Vagina (tissue), 2 donors: ENCODE results near the gene ADAMTS18. TPM values are rescaled to one million over a fixed set of nuclear protein-coding genes. Genes with fewer than 3 reads are reported as not detected.

Experiments used
- DNase-seq, 2 donors: peaks; one replicate each; pipeline ENCODE4 v3.0.0-alpha.2; 2017; ENCODE audit errors: extremely low spot score in 2 of 2
- H3K27ac ChIP-seq: fragments of 200-600 bp; sonication (generic); one replicate; pipeline ENCODE4 v1.5.1; 2019
- H3K27me3 ChIP-seq: fragments of 200-600 bp; sonication (generic); one replicate; pipeline ENCODE4 v1.5.1; 2019
- H3K36me3 ChIP-seq, 2 donors: fragments of 200-600 bp; sonication (generic); one replicate each; pipeline ENCODE4 v1.5.1; 2017 to 2019
- H3K4me1 ChIP-seq: fragments of 200-600 bp; sonication (generic); one replicate; pipeline ENCODE4 v1.5.1; 2019
- H3K4me3 ChIP-seq, 2 donors: fragments of 200-600 bp; sonication (generic); 1 replicate in 1 of 2; 2 replicates in 1 of 2; pipeline ENCODE4 v1.5.1; 2016 to 2019
- H3K9me3 ChIP-seq: fragments of 200-600 bp; sonication (generic); one replicate; pipeline ENCODE4 v1.5.1; 2019
- POLR2A ChIP-seq, 2 donors: fragments of 450-650 bp; IDR thresholded peaks; one replicate each; pipeline ENCODE4 v1.6.1; 2017; ENCODE audit warnings: antibody characterized with exemption in 2 of 2, mild to moderate bottlenecking in 2 of 2, moderate library complexity in 2 of 2
- POLR2AphosphoS5 ChIP-seq, 2 donors: sonication (generic); formaldehyde crosslinking; IDR thresholded peaks; one replicate each; pipeline ENCODE4 v1.9.0; 2017; ENCODE audit warnings: antibody characterized with exemption in 2 of 2, mild to moderate bottlenecking in 2 of 2, low read depth in 1 of 2; ENCODE audit not compliant: insufficient read depth in 1 of 2
- intact Hi-C: fragments of 100-400 bp; cut with DNase I; formaldehyde crosslinking; loops from one replicate; pipeline ENCODE4 v1.15.1; 2023
- total RNA-seq: library from RNA; depleted of rRNA; stranded (reverse); fragments of >200 nt; gene quantifications from one replicate; pipeline ENCODE4 v1.2.3, GENCODE V29; 2016
- TF ChIP-seq, protein P1 (sequence below), 3 experiments: fragments of 450-650 bp in 2 of 3; fragments of 200-600 bp in 1 of 3; sonication (generic) in 1 of 3; IDR thresholded peaks; one replicate each; pipeline ENCODE4 v1.5.1; 2017 to 2019; ENCODE audit warnings: antibody characterized with exemption in 3 of 3, mild to moderate bottlenecking in 2 of 3, moderate library complexity in 2 of 3

ADAMTS18 gene
- total RNA-seq, 1 donor from 2014 or later = 0.25 TPM

DNA sequence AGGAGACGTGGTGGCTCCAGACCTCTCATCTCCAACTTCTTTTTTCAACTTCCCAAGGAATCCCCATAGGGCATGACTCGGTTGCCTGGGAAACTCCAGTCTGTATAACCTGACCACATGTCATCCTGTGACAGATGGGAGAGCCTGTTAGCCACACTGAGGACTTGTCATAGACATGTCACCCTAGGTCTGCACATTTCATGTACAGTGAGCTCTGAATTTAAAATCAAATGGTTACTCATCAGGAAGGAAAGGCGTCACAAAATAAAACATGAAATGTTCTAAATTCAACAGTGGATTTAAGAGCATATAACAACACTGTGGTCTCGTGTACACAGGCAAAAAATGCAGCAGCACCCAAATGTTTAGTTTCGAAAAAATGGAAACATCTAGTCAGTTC lies 22.2 kb upstream of the ADAMTS18 start:
- Histone ChIP-seq H3K4me1 (no peaks in the 10 kb centered on the region), H3K36me3 (no peaks in the 10 kb centered on the region), H3K27ac (no peak overlapping the region), H3K4me3 (no peak overlapping the region), H3K27me3 (no peaks in the 10 kb centered on the region), H3K9me3 (no peaks in the 10 kb centered on the region)
- no peak for DNase-seq
- intact Hi-C loops = no loop called here
- TF ChIP-seq, protein P1, sequence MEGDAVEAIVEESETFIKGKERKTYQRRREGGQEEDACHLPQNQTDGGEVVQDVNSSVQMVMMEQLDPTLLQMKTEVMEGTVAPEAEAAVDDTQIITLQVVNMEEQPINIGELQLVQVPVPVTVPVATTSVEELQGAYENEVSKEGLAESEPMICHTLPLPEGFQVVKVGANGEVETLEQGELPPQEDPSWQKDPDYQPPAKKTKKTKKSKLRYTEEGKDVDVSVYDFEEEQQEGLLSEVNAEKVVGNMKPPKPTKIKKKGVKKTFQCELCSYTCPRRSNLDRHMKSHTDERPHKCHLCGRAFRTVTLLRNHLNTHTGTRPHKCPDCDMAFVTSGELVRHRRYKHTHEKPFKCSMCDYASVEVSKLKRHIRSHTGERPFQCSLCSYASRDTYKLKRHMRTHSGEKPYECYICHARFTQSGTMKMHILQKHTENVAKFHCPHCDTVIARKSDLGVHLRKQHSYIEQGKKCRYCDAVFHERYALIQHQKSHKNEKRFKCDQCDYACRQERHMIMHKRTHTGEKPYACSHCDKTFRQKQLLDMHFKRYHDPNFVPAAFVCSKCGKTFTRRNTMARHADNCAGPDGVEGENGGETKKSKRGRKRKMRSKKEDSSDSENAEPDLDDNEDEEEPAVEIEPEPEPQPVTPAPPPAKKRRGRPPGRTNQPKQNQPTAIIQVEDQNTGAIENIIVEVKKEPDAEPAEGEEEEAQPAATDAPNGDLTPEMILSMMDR (IDR thresholded peaks at IDR 0.05) = no peak
- TF ChIP-seq POLR2A (IDR thresholded peaks at IDR 0.05) (no peak), POLR2AphosphoS5 (IDR thresholded peaks at IDR 0.05; ENCODE audit: insufficient read depth in 1 of 2, low read depth in 1 of 2) (no peak)

DNA sequence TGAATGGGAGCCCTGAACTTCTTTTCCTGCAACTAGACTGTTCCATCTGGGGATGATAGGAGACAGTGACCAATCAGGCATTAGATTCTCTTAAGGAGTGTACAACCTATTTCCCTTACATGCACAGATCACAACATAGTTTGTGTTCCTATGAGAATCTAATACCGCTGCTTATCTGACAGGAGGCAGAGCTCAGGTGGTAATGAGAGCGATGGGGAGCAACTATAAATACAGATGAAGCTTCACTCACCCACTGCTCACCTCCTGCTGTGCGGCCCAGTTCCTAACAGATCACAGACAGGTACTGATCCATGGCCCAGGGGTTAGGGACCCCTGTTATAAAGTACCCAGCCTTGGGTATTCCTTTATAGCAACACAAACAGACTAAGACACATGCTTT lies 17.4 kb upstream of the ADAMTS18 start:
- H3K4me1 ChIP-seq = peaks cover 10% of the 10 kb centered on the region
- no peak overlapping the region for H3K4me3 ChIP-seq
- no peak for TF ChIP-seq POLR2A (IDR thresholded peaks at IDR 0.05)
- TF ChIP-seq, protein P1 (IDR thresholded peaks at IDR 0.05) = no peak
- no peak for TF ChIP-seq POLR2AphosphoS5 (IDR thresholded peaks at IDR 0.05; ENCODE audit: insufficient read depth in 1 of 2, low read depth in 1 of 2)
- H3K36me3 ChIP-seq = no peaks in the 10 kb centered on the region
- H3K27me3 ChIP-seq = no peaks in the 10 kb centered on the region
- intact Hi-C loops = no loop called here
- no peak overlapping the region for H3K27ac ChIP-seq
- DNase-seq = no peak
- H3K9me3 ChIP-seq = no peaks in the 10 kb centered on the region

DNA sequence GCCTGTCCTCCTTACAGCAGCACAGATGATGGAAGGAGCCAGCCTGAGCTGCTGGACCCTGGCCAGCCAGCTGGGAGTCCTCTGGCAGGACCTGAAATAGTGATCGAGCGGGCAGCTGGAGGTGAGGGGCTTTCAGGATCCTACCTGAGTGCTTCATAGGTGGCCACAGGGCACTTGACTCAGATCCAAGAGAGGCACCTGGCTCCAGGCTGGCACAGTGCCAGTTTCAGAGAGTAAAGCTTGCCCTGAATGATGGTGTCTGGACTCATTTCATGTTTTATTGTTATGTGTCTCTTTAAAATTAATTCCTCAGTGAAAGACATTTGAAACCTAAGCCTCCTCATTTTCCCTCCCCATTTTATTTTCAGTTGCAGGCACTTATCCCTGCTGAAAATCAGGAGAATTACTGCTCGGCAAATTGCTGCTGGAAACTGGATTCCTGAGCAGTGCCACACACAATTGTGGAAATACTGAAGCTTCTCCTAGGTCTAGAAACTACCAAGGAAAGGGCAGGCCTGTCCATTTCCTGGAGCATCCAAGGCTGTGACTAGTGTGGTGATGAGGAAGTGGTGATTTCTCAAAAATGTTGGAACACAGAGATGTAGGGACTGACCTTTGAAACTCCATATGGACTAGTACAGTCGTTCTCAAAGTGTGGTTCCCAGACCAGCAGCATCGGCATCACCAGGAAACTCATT lies 16.1 kb upstream of the ADAMTS18 start:
- intact Hi-C loops = no loop called here
- TF ChIP-seq POLR2A (IDR thresholded peaks at IDR 0.05) = no peak
- TF ChIP-seq, protein P1 (IDR thresholded peaks at IDR 0.05) = no peak
- no peak for TF ChIP-seq POLR2AphosphoS5 (IDR thresholded peaks at IDR 0.05; ENCODE audit: insufficient read depth in 1 of 2, low read depth in 1 of 2)
- peaks cover 10% of the 10 kb centered on the region for H3K4me1 ChIP-seq
- H3K36me3 ChIP-seq = no peaks in the 10 kb centered on the region
- DNase-seq = no peak
- H3K27ac ChIP-seq = no peak overlapping the region
- no peak overlapping the region for H3K4me3 ChIP-seq
- no peaks in the 10 kb centered on the region for H3K27me3 ChIP-seq
- H3K9me3 ChIP-seq = no peaks in the 10 kb centered on the region

DNA sequence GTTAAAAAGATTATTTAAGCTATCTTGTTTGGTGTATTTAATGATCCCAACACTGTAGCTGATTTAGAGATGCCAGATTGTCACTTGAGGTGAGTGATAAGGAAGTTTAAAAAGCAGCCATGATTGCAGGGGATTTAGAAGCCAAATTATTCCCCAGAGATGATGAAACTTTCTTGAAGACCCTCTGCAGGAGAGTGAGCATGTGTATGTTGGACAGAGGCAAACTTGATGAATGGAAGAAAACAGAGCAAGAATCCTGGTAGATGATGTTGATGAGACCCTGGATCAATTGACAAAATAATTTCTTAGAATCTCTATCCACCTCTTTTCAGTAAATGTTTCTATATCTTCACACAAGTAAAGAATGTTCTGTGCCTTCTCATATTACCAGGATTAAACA lies 14.4 kb upstream of the ADAMTS18 start:
- peaks cover 10% of the 10 kb centered on the region for H3K4me1 ChIP-seq
- H3K27me3 ChIP-seq = no peaks in the 10 kb centered on the region
- intact Hi-C loops = loop anchor here (10.0 kb wide), 1 partner anchor 116 kb away; no protein-coding TSS in a partner anchor
- DNase-seq = no peak
- H3K9me3 ChIP-seq = no peaks in the 10 kb centered on the region
- no peak overlapping the region for H3K4me3 ChIP-seq
- no peaks in the 10 kb centered on the region for H3K36me3 ChIP-seq
- TF ChIP-seq, protein P1 (IDR thresholded peaks at IDR 0.05) = no peak
- TF ChIP-seq POLR2AphosphoS5 (IDR thresholded peaks at IDR 0.05; ENCODE audit: insufficient read depth in 1 of 2, low read depth in 1 of 2) (no peak), POLR2A (IDR thresholded peaks at IDR 0.05) (no peak)
- no peak overlapping the region for H3K27ac ChIP-seq

DNA sequence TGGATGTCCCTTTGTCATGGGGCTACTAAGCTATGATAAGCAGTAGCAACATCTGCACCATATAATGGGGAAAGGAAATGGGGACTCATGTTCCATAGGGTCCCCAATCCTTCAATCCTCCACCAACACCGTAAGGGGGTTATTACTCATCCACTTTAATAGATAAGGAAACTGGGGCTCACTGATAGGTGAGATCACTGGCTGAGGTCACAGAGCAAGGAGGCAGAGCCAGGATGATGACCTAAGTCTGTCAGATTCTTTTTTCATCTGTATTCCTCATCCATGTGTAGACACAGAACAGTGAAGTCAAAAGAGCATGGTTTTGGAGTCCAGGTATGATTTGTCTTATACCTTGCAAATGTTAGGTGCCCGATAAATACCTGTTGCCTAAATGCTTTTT lies 10.5 kb upstream of the ADAMTS18 start:
- Histone ChIP-seq H3K9me3 (no peaks in the 10 kb centered on the region), H3K27ac (no peak overlapping the region), H3K4me1 (peaks cover 10% of the 10 kb centered on the region), H3K27me3 (no peaks in the 10 kb centered on the region), H3K4me3 (no peak overlapping the region), H3K36me3 (no peaks in the 10 kb centered on the region)
- TF ChIP-seq, protein P1 (IDR thresholded peaks at IDR 0.05) = no peak
- no peak for TF ChIP-seq POLR2A (IDR thresholded peaks at IDR 0.05)
- no peak for TF ChIP-seq POLR2AphosphoS5 (IDR thresholded peaks at IDR 0.05; ENCODE audit: insufficient read depth in 1 of 2, low read depth in 1 of 2)
- no peak for DNase-seq
- intact Hi-C loops = loop anchor here (10.0 kb wide), 1 partner anchor 119 kb away; no protein-coding TSS in a partner anchor
